ENCODE data around the gene IGSF21.

- TF ChIP-seq CTCF (IDR thresholded peaks at IDR 0.05; ENCODE audit: low read depth, low read length): no peak
- TF ChIP-seq EZH2phosphoT487 (IDR thresholded peaks at IDR 0.05; ENCODE audit: low read depth): no peak
Observed at GRCh38 chr1:18340787-18341186, 233.2 kb downstream of the IGSF21 start.

Measured in OCI-LY3 (cell line).